T-helper 9 cell (primary cell): Measurements from ENCODE around the gene WDFY4.

Source experiments
- DNase-seq: peaks from one replicate; pipeline ENCODE4 v3.0.0-alpha.2; 2020

The WDFY4 gene

GRCh38 chr10:48751730-48752129 is 67.1 kb downstream of the WDFY4 start:
- no peak for DNase-seq

DNA sequence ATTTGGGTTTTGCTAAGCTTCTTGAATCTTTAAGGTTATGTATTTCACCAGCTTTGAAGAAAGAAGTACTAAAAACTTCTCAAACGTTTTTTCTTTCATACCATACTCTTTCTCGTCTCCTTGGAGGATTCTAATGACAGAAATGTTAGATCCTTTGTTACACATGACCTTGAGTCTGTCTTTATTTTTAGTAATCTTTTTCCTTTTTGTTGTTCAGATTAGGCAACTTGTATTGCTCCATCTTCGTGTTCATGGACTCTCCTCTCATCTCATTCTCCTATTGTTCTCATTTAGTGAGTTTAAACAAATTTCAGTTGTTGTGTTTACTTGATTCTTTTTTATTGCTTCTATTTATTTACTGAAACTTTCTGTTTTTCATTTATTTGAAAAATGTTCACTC is 73.7 kb downstream of the WDFY4 start:
- DNase-seq = no peak

DNA sequence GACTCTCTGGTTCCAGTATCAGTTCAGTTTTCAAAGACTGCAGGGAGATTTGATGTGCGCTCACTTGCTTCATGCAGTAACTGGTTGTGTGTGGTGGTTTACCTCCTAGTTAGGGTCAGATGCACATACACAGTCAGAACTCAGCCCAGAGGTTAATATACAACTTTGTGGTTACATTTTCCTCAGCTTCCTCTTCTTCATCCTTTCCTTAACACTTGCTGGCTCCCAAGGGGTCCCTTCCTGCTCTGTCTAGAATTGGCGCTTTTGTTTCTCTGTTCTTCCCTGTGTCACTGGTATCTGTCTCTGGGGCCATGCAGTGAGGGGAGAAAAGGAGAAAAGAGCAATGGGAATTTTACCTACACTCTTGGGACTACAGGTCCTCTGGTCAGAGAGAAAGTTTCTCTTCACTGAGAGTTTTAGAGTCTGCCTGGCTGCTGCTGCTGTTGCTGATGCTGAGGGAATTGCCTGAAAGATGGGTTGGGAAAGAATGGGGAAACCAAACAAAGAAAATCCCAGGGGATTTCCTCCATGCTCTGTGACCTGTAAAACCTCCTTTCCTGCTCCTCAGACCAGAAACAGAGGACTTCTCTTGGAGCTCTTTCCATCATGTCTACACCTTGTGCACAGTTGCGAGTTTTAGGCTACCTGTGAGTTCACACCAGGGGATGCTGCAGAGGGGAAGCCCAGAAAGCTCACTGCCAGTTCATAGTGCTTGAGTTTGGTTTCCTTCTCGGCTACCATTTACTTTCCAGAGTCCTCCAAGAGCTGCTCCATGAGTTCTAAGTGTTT is 74.6 kb downstream of the WDFY4 start:
- DNase-seq = no peak

DNA sequence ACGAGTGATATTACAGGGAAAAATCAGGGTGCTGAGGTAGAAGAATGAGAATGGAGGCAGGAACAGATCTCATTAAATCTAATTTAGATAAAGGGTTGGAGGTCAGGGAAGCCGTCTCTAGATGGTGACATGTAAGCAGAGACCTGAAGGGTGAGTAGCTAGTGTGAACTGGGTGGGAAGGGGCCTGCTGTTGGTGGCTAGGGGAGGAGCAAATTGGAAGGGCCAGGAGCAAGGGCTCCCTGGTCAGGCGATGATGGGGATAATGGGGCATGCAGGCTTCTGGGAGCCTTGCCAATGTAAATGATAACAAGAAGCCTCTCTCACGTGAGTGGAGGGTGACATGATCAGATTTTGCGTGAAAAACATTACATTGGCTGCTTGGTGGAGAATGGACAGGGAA is 76.3 kb downstream of the WDFY4 start:
- DNase-seq = no peak

- DNase-seq = no peak
Observed at GRCh38 chr10:48762064-48763042, 77.7 kb downstream of the WDFY4 start.

DNA sequence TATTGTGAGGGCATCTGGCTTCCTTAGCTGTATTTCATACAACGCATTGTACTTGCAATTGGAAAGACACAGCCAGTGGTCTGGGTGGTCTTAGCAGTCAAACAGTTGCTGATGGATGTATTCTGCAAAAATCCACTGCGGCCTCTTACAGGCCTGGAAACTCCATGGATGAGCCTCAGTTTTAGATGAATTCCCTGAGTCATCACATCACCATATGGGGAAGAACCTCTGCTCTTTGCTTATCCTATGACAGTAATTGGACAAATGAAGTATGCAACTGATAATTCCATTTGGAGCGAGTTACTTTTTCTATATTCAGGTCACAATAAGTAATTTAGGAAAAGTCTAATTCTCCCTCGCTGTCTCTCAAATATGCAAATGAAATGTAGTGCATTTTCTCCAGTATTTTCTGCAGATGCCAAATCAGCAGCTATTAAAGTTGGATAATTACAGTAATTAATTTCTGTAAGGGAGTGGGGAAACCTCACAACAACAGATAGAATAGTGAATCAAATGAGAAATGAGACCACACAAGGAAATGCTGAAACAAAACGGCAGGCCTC is 78.8 kb downstream of the WDFY4 start:
- DNase-seq = no peak

- DNase-seq = no peak
Observed at GRCh38 chr10:48764486-48764885, 79.8 kb downstream of the WDFY4 start.

DNA sequence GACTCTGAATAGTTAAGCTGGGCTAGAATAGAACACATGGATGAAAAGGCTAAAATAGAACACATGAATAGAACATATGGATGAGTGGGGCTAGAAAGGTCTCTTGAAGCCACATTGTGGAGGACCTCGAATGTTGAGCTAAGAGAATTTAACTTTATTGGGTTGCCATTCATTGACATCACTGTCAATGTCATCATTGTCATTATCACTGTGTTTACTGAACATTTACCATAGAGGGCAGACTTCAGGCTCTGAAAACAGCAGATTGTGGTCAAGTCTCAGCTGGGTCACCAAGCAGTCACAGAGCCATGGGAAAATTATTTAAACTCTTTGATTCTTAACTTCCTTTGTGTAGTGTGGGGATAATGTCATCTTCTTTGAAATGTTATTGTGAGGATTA is 80.4 kb downstream of the WDFY4 start:
- DNase-seq = no peak

- no peak for DNase-seq
Observed at GRCh38 chr10:48765527-48765926, 80.9 kb downstream of the WDFY4 start.

DNA sequence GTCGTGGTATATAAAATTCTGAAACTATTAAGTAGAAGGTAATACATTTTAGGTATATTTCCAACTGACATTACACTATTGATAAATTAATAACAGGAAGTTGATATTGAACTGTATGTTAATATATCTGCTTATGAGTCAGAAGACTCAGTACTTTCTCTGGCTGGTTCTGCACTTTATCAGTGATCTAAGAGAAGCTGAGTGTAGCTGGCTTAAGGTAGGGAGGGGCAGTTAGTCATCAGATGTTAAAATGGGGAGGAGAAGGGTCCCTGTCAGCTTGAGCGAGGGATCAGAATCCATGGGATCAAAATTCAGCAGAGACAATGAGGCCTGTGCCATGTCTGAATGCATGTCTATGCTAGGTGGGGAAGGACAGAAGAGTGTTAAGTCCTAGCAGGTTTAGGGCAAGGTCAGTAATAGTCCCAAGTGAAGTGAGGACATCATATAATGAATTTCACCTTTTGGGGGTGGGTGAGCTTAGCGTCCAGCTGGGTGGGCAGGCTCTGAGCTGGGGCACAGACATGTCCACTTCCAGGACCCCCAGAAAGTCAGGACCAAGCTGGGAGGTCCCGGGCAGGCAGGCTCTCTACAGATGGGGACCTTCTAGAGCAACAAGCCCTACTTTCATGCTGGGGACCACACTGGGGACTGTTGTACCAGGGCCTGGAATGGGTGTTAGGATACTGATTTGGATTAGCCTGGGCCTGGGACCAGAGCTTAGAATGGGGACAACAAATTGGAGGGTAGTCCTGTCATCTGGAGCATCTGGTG is 82.9 kb downstream of the WDFY4 start:
- no peak for DNase-seq

- DNase-seq = no peak
Observed at GRCh38 chr10:48768144-48768766, 83.6 kb downstream of the WDFY4 start.

DNA sequence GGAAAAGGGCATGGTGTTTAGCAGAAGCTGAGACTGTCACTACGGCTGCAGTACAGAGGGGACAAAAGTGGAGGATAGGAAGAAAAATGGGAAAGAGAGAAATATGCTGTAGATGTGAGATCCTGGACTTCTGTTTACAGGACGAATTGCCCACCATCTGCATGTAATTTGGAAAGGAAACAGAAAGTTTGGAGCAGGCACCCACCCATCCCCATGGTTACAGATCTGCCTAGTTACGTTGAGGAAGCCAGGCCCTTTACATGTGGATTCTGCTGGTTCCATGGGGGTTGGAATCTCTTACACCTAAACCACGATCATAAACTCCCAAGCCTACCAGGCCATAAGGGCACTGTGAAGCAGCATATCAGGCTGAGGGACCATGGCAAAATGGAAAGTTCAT is 84.3 kb downstream of the WDFY4 start:
- DNase-seq = no peak

DNA sequence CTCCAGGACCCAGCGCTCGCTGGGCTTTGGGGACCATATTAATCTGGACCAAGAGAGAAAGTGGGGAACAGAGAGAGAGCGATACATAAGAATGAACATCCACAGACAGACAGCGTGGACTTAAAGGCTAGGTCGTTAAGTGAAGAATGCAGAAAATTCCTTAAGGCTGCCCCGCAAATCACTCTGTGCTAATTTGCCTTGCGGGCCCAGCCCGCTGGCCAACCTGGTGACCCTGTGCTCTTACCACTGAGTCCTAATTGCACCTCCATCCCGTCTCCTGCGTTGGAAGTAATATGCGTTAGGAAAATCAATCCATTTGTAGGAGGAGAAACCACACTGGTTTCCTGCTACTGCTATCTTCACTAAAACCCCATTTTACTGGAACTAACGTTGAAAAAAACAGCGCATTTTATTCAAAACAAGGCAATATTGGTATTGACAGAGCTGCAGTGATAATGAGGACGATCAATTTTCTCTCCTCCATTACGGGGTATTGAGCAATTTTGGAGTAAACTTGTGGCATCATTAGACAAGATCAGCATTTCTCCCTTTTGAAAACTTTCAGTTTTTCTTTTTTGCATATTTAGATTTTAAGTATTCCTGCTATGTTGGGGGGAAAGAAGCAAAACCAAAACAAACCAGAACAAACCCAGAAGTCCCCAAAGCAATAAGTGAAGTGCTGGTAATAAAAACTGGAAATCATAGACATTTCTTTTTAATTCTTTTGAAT is 85.2 kb downstream of the WDFY4 start:
- DNase-seq = no peak

GRCh38 chr10:48770561-48771089 is 86.0 kb downstream of the WDFY4 start:
- no peak for DNase-seq

GRCh38 chr10:48771234-48771633 is 86.6 kb downstream of the WDFY4 start:
- DNase-seq = no peak

DNA sequence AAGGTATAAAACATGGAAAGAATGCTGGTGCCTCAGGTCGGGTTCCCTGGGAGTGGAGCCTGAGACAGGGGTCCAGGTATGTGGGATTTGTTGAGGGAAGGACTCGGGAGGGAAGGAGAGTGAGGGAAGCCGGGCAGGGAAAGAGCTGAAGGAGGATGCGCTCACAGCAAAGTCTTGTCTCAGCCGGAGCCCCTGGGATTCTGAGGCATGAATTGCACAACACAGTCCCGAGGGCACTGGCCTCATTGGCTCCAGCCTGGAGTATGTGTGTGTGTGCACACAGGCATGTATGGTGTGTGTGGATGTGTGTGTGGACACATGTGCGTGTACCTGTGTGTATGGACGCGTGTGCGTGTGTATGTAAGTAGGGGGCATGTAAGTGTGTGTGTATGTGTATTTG is 87.4 kb downstream of the WDFY4 start:
- DNase-seq = no peak

GRCh38 chr10:48773580-48773979 is 88.9 kb downstream of the WDFY4 start:
- no peak for DNase-seq

GRCh38 chr10:48774416-48775205 is 89.9 kb downstream of the WDFY4 start:
- DNase-seq = no peak

DNA sequence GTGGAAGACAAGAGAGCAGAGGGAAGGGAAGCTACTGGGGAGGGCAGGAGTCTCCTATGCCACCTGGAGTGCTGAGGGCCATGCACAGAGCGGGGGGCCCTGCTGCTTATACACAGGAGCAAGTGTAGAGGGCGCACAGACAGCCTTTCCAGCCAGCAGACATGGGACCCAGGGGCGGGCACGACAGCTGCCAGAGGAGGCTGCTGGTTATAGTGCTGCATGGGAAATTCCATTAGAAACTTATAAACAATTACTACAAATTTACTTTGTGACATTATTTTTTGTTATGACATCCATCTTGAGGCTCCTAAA is 90.5 kb downstream of the WDFY4 start:
- DNase-seq = no peak

DNA sequence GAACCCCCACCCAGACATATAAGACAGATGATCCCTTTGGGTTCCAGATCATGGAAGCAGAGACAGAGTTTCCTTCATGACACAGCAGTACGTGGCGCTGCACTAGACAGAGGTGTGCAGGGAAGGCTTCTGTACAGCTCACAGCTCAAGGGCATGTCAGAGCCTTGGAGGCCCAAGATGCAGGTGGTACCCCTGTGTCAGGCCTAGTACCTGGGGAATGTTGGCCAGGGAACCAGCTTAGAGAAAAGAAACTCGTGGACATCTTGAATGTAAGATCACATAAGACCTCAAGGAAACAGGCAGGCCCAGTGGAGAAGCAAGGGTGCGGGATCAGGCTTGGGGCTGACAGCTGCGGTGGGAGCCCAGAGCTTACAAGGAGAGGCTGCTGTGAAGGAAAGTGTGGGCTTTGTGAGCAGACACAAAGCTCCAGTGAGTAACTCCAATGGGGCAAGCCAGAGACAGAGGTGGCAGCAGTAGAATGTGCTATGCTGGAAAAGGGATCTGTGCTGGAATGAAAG is 91.4 kb downstream of the WDFY4 start:
- no peak for DNase-seq
